GM10266 (cell line): ENCODE results near the gene PDE9A.

Source experiments
- DNase-seq: peaks from one replicate; pipeline ENCODE4 v3.0.0; 2012; ENCODE audit errors: extremely low spot score
- TF ChIP-seq, protein P1 (sequence below): IDR thresholded peaks from 2 replicates; pipeline ENCODE4 v1.5.1; 2012; ENCODE audit warnings: mild to moderate bottlenecking, low read depth; ENCODE audit not compliant: control insufficient read depth, insufficient read depth; ENCODE audit errors: missing control alignments

PDE9A gene

DNA sequence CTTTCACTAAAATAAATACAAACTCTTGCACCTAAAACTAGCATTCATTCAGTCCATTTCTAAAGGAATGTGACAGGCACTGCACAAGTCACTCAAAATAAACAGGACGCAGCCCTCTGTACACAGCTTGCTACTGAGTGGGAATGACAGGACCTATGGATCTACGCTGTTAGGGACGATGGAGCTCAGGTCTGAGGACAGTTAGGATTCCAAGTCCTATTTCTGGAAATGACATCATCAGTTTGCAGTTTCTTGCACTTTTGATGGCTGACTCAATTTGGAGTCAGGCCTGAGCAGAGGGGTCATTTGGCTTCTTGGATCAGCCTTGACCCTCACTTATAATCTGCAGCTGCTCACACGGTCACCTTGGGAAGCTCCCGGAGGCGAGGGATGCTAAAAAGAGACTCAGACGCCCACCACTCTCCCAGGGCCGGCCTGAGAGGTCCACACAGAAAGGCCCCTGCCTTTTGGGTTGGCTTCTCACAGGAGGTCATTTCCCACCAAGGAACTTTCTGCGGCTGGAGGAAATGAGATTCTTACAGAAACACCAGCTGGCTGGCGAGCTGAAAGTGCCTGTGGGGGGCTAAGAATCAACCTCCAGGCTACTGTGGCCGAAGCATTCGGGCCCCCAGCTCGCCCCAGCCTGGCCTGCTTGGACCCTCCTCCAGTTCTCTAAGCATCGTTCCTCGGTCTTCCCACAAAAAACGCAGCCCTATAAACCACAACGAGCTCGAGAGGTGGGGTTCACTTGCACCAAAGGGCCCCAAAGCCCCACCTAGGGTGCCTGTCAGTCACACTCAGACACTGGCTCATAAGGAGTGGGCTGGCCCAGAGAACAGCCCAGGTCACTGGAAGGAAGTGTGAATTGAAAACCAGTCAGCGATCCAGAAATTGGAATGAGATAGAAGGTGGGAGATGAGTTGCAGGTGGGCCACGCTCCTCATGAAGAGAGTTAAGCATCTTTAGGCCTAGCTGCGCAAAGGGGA is 8.9 kb upstream of the PDE9A start:
- TF ChIP-seq, protein P1, sequence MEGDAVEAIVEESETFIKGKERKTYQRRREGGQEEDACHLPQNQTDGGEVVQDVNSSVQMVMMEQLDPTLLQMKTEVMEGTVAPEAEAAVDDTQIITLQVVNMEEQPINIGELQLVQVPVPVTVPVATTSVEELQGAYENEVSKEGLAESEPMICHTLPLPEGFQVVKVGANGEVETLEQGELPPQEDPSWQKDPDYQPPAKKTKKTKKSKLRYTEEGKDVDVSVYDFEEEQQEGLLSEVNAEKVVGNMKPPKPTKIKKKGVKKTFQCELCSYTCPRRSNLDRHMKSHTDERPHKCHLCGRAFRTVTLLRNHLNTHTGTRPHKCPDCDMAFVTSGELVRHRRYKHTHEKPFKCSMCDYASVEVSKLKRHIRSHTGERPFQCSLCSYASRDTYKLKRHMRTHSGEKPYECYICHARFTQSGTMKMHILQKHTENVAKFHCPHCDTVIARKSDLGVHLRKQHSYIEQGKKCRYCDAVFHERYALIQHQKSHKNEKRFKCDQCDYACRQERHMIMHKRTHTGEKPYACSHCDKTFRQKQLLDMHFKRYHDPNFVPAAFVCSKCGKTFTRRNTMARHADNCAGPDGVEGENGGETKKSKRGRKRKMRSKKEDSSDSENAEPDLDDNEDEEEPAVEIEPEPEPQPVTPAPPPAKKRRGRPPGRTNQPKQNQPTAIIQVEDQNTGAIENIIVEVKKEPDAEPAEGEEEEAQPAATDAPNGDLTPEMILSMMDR, result no peak
- DNase-seq, result no peak

DNA sequence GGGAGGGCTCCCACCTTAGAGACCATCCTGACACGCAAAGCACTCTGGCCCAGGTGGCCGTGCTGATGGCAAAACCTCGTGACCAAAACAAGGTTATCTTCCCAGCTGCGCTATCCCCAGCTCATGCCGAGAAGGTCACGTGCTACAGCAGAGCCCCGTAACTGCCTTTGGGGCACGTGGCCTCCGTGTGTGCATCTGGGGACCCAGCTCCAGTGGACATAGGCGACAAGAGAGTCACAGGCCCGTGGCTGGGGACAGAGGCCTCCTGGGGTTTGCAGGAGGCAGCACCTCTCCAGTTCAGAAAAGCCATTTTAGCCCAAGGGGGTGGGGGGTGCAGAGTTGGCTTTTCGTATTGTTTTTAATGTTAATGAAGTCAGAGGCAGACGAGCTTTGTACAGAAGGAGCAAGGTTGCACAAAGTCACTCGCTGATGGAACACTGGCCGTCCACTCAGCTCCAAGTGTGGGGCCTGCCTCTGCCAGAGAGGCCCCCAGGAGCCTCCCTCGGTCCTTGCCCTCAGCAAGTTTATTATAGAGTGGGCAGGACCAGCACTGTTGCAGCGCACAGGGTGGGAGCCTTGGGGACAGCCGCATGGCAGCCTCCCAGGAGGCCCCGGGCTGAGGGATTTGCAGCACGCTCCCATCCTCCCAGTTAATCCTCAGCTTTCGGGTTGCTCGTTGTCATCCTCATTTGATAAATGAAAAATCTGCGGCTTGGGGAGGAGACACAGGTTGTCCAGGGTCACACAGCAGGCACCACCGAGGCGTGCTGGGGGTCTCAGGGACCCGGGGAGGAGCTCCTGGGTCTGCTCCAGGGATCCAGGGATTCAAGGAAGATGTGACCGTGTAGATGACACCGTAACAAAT is 8.0 kb upstream of the PDE9A start:
- TF ChIP-seq, protein P1, result no peak
- no peak for DNase-seq

DNA sequence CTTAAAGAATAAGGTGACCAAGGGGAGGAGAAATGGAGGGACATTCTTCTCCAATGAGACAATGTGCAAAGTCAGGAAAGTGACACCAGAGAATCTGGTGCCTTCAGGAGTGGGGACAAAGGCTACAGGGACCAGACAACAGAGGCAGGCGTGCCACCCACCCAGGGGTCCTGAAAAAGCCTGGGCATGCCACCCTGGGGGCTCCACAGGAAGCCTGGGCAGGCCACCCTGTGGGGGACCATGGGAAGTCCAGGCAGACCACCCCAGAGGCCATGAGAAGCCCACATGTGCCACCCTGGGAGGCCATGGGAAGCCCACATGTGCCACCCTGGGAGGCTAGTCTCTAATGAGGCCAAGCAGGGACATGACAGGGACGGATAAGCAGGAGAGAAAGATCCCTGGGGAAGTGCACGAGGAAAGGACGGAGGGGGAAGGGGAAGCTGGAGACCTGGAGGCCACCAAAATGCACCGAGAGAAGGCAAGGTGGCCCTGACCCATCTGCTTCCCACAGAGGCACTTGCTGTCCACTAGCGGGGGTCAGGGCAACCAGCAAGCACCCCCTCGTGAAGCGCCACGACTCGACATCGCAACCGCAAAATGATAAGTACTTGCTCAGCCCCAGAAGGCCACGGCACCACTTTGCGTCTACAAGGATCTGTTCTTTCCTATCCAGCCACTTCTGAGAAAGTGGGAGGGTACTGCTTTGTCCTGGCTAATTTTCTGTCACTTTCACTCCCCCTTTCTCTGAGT is 7.2 kb upstream of the PDE9A start:
- DNase-seq, result no peak
- TF ChIP-seq, protein P1, result no peak

- no peak for DNase-seq
- TF ChIP-seq, protein P1, result no peak
Measured at GRCh38 chr21:42646836-42647235, 6.6 kb upstream of the PDE9A start.

- TF ChIP-seq, protein P1, result no peak
- no peak for DNase-seq
Measured at GRCh38 chr21:42648606-42649005, 4.8 kb upstream of the PDE9A start.

GRCh38 chr21:42649122-42650032 is 4.0 kb upstream of the PDE9A start:
- DNase-seq, result no peak
- TF ChIP-seq, protein P1, result no peak
